ENCODE results near the gene DUS4L. TPM values are rescaled to one million over a fixed set of nuclear protein-coding genes. Genes with fewer than 3 reads are reported as not detected.

Gene DUS4L
- total RNA-seq, 4 donors from 2014 or later, result 5.3 to 10.2 (median 8.5) TPM

GRCh38 chr7:107605218-107605815 is 41.5 kb downstream of the DUS4L start:
- Histone ChIP-seq H3K4me1 (no peaks in the 10 kb centered on the region), H3K9me3 (no peaks in the 10 kb centered on the region), H3K27ac (no peak overlapping the region), H3K36me3 (peaks cover 0 to 39% (median 0%) of the 10 kb centered on the region in 3 donors), H3K4me3 (no peak overlapping the region), H3K27me3 (no peaks in the 10 kb centered on the region)
- whole genome bisulfite sequencing, 2 donors, result 84 to 85% methylated on average over 3 of the region's 3 CpGs
- no peak for TF ChIP-seq EP300 (IDR thresholded peaks at IDR 0.05)
- TF ChIP-seq CTCF (IDR thresholded peaks at IDR 0.05), result no peak
- TF ChIP-seq POLR2A (IDR thresholded peaks at IDR 0.05), result no peak
- no peak for DNase-seq (ENCODE audit: low spot score in 2 of 2)

GRCh38 chr7:107606303-107606702 is 42.5 kb downstream of the DUS4L start:
- 88 to 97% methylated on average over 1 of the region's 1 CpG for WGBS, 2 donors
- no peak for DNase-seq (ENCODE audit: low spot score in 2 of 2)

GRCh38 chr7:107609811-107610261 is 46.1 kb downstream of the DUS4L start:
- Histone ChIP-seq H3K4me3 (no peak overlapping the region), H3K27me3 (no peaks in the 10 kb centered on the region), H3K27ac (no peak overlapping the region), H3K9me3 (no peaks in the 10 kb centered on the region), H3K4me1 (peaks cover 0 to 7% (median 0%) of the 10 kb centered on the region in 4 donors), H3K36me3 (peaks cover 0 to 29% (median 0%) of the 10 kb centered on the region in 3 donors)
- 43 to 46% methylated on average over 4 of the region's 4 CpGs for WGBS, 2 donors
- no peak for DNase-seq (ENCODE audit: low spot score in 2 of 2)
- no peak for TF ChIP-seq POLR2A (IDR thresholded peaks at IDR 0.05)
- TF ChIP-seq CTCF (IDR thresholded peaks at IDR 0.05), result no peak
- no peak for TF ChIP-seq EP300 (IDR thresholded peaks at IDR 0.05)

More at GRCh38 chr7:107606303-107606702, 42.5 kb downstream of the DUS4L start:
- Histone ChIP-seq H3K27ac (no peak overlapping the region), H3K27me3 (no peaks in the 10 kb centered on the region), H3K4me3 (no peak overlapping the region), H3K9me3 (no peaks in the 10 kb centered on the region), H3K4me1 (no peaks in the 10 kb centered on the region), H3K36me3 (peaks cover 0 to 33% (median 0%) of the 10 kb centered on the region in 3 donors)
- TF ChIP-seq EP300 (IDR thresholded peaks at IDR 0.05) (no peak), POLR2A (IDR thresholded peaks at IDR 0.05) (no peak), CTCF (IDR thresholded peaks at IDR 0.05) (no peak)

GRCh38 chr7:107610323-107610722 is 46.6 kb downstream of the DUS4L start:
- TF ChIP-seq EP300 (IDR thresholded peaks at IDR 0.05) (no peak), POLR2A (IDR thresholded peaks at IDR 0.05) (no peak), CTCF (IDR thresholded peaks at IDR 0.05) (no peak)
- 93 to 94% methylated on average over 1 of the region's 1 CpG for WGBS, 2 donors
- Histone ChIP-seq H3K9me3 (no peaks in the 10 kb centered on the region), H3K27ac (no peak overlapping the region), H3K4me1 (peaks cover 0 to 10% (median 0%) of the 10 kb centered on the region in 4 donors), H3K4me3 (no peak overlapping the region), H3K27me3 (no peaks in the 10 kb centered on the region), H3K36me3 (peaks cover 0 to 30% (median 0%) of the 10 kb centered on the region in 3 donors)
- DNase-seq (ENCODE audit: low spot score in 2 of 2), result no peak

- 91 to 93% methylated on average over 1 of the region's 1 CpG for WGBS, 2 donors
- Histone ChIP-seq H3K27ac (no peak overlapping the region), H3K36me3 (peaks cover 0 to 37% (median 0%) of the 10 kb centered on the region in 3 donors), H3K4me1 (peaks cover 0 to 10% (median 0%) of the 10 kb centered on the region in 4 donors), H3K9me3 (no peaks in the 10 kb centered on the region), H3K4me3 (no peak overlapping the region), H3K27me3 (no peaks in the 10 kb centered on the region)
- no peak for TF ChIP-seq EP300 (IDR thresholded peaks at IDR 0.05)
- no peak for TF ChIP-seq CTCF (IDR thresholded peaks at IDR 0.05)
- TF ChIP-seq POLR2A (IDR thresholded peaks at IDR 0.05), result no peak
- DNase-seq (ENCODE audit: low spot score in 2 of 2), result no peak
These were observed 49.7 kb downstream of the DUS4L start for GRCh38 chr7:107613439-107613838.

All from tibial nerve (tissue), 4 donors.